ENCODE data around the gene HAPLN2.
A peak's percentile ranks its signal among the peaks of the same experiment; 100 is the strongest.
"Not testable (repeated sequence)": the region's sequence is repeated elsewhere in the genome, so short reads cannot be mapped to it uniquely, and the experiment has no call there.

HAPLN2 gene

DNA sequence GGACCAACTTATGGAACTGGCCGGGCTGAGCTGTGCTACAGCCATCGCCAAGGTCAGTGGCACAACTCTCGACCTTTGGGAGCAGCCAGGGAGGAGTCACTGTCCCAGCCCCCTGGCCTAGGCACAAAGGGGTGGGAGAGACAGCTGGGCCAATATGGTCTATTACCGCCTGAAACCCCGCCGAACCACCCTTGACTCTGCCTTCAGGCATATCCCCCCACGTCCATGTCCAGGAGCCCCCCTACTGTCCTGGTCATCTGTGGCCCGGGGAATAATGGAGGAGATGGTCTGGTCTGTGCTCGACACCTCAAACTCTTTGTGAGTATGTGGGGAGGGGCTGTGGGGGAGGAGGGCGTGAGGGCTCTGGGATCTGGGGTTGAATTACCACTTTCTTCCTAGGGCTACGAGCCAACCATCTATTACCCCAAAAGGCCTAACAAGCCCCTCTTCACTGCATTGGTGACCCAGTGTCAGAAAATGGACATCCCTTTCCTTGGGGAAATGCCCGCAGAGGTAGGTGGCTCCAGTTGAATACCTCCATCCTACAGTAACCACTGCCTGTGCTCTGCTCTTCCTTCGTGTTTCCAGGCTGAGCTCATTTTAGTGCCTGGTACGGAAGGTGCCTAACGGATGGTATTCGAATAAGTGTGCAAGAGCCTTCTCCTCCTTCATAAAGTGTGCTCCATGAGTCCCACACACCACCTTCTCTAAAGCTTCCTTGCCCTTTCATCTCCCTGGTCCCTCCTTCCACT, 26.9 kb upstream of the HAPLN2 start:
- DNase-seq (ENCODE audit: low read depth): peak; percentile 18

- peak; percentile 13 for DNase-seq (ENCODE audit: low read depth)
These were observed 26.1 kb upstream of the HAPLN2 start for GRCh38 chr1:156592910-156593660.

DNA sequence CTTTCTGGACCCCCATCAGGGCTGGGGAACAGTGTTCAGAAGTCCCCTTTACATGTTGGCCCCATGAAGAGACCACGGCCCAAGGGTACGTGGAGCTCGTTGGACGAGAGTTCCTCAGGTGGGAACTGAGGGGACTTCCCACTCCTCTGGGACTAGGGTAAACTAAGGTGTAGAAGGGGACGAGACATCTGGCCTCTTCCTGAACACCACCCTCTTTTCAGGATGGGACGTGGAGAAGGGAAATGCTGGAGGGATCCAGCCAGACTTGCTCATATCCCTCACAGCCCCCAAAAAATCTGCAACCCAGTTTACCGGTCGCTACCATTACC, 25.6 kb upstream of the HAPLN2 start:
- DNase-seq (ENCODE audit: low read depth): no peak

DNA sequence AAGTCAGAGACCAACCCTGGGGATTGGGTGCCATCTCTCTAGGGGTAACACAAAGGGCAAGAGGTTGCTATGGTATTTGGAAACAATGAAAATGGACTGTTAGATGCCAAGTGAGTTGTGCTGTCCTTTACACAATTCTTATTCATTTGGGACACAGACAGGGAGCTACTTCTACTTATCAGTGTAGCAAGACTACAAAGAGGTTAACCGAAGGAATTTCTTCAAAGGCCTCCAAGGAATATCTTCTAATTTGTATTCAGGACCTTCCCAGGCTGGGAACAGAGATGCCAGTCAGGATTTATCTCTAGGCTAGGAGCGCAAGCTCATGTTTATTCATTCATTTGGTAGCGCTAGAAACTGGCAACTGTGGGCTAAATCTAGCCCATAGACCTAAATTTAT, 25.0 kb upstream of the HAPLN2 start:
- no peak for DNase-seq (ENCODE audit: low read depth)

GRCh38 chr1:156595016-156595415, 24.2 kb upstream of the HAPLN2 start:
- DNase-seq (ENCODE audit: low read depth): no peak

DNA sequence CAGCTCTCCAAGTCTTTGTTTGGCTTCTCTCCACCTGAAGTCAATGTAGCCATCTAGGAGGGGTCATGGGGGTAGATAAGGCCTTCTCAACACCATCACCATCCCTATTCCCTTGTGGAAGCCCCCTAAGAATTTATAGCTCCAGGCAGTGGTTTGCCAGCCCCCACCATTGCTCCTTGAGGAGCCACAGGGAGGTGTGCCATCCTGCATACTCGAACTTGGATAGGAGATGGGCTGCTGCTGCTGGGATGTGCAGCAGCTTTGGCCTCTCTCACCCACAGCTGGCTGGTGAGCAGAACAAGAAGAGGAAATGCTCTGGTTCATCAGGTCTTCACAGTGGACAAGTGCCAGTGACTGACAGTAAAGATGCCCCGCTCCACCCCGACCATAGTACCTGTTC, 22.8 kb upstream of the HAPLN2 start:
- DNase-seq (ENCODE audit: low read depth): no peak

DNA sequence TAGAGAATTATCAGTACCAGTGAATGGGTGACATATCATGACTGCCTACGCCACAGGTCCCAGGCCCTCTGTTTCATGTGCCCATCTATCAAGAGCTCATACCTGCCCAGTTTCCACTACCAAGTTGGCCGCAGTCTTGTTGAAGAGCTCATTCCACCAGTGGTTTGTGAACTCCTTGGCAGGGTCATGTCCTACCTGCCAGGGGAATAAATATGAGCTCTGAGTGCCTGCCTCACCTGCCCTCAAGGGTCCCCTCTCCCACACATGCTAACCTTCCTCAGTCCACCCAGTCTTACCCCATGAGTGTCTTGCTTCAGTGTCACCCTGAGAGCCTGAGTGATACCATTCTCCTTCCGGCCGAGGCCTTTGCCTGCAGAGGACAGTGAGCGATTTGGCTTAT, 21.1 kb upstream of the HAPLN2 start:
- DNase-seq (ENCODE audit: low read depth): no peak

DNA sequence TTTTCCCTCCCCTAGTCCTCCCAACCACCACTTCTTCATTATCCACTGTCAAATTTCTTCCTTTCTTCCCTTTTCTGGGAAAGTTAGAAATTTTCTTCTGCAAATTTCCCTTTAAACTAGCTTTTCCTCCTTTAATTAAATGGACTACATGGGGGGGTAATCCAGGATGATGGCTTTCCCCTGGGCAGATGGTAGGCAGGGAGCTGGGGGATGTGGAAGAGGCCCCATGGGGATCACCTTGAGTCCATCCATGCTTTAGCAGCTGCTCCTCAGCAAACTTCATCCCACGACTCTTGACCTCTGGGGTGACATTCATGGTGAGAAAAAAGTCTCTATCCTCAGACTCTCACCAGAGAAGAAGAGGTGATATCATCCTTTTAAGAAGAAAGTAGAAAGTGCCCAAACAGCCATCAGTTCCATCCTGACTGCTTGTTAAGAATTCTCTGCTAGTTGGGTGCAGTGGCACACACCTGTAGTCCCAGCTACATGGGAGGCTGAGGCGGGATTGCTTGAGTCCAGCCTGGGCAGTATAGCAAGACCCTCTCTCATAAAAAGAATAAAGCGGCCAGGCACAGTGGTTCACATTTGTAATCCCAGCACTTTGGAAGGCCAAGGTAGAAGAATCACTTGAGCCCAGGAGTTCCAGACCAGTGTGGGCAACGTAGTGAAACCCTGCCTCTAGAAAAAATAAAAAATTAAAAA, 20.3 kb upstream of the HAPLN2 start:
- DNase-seq (ENCODE audit: low read depth): no peak

- peak; percentile 56 for DNase-seq (ENCODE audit: low read depth)
These were observed 19.4 kb upstream of the HAPLN2 start for GRCh38 chr1:156599811-156600210.

DNA sequence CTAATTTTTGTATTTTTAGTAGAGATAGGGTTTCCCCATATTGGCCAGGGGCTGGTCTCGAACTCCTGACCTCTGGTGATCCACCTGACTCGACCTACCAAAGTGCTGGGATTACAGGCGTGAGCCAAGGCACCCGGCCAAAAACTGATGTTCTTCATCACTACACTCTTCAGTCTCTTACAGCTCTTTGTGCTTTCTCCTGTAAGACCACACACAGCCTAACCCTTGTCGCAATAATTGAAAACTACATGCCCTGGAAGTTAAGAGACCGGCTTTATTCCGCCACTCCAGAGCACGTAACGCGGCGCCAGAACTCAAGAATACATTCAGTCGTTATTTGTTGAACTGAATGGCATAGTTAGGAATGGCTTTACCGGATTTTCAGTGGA, 18.5 kb upstream of the HAPLN2 start:
- peak; percentile 38 for DNase-seq (ENCODE audit: low read depth)

DNA sequence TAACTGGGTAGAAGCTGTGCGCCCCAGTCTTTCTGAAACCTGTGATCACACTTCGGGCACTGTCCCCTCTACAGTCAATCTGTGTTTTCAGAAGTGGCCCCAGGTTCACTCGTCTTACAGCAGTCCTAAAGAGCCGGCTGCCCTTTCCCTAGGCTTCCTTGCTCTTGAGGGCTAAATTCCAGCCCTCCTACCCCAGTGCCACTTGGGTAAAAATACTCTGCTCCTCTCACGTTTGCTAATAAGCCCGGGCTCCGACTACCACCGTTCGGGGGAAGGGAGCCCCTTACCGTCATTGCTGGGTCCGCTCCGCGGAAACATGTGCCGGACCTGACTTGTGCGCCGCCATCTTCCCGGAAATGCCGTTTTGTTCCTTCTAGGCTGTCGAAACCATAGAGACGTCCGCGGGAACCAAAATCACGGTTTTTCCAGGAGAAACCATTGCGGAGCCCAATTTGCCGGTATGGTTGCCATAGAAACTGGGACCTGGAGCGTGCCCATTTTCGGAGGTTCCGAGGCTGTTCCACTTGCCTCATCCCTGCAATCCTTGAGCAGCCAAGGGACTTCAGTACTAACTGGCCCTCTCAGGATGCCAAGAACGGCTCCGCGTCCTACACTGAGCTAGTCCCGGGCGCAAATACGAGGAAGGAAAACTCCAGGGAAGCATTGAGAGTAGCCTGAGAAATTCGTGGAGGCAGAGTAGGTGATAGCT, 17.9 kb upstream of the HAPLN2 start, which contains the start of gene GPATCH4:
Gene GPATCH4, minus strand, starts transcription at position 358 of the 709 bp plus-strand sequence.
- peak; percentile 95 for DNase-seq (ENCODE audit: low read depth)

DNA sequence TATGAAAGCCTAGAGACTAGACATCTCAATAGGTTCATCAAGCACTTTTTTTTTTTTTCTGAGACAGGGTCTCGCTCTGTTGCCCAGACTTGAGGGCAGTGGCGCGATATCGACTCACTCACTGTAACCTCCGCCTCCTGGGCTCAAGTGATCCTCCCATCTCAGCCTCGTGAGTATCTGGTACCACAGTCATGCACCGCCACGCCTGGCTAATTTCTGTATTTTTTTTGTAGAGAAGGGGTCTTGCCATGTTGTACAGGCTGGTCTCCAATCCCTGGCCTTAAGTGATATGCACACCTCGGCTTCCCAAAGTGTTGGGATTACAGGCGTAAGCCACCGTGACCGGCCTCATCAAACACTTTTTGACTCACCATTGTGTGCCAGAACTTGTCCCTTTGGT, 17.3 kb upstream of the HAPLN2 start:
- DNase-seq (ENCODE audit: low read depth): no peak

DNA sequence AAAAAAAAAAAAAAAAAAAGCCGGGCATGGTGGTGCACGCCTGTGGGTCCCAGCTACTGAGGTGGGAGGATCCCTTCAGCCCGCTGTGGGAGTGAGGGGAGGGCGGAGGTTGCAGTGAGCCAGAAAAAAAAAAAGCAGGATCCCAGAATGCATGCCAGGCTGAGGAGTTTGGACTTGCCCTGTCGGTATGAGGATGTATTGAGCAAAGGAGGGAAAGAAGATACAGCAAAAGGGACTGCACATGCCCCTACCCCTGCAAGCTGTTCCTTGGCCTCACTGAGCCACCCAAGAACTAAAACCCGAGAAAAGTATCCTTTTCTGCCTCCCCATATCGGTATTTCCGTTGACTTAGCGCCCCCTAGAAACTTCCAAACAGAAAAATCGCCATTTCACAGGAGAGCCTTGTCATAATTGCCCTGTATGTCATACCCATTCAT, 16.6 kb upstream of the HAPLN2 start:
- peak; percentile 48 for DNase-seq (ENCODE audit: low read depth)

GRCh38 chr1:156607344-156607743, 11.9 kb upstream of the HAPLN2 start:
- DNase-seq (ENCODE audit: low read depth): not testable (repeated sequence)

GRCh38 chr1:156608036-156608674, 11.1 kb upstream of the HAPLN2 start:
- peak; percentile 82 for DNase-seq (ENCODE audit: low read depth)

DNA sequence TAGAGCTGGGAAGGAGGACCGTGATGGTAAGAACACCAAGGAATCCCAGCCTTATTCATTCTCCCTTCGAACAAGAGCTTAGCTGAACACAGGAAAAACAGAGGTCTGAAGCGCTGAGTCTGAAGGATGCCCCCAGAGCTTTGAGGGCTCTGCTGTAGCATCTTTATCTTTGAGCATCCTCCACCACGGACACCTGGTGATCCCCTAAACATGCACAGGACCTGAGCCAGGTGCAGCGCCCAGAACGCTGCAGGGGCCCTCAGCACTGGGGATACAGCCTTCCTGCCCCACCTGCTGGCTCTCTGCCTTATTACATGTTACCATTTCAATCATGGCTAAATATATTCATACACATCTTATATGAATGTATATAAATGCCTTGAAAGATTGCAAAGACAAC, 10.2 kb upstream of the HAPLN2 start:
- DNase-seq (ENCODE audit: low read depth): peak; percentile 61

DNA sequence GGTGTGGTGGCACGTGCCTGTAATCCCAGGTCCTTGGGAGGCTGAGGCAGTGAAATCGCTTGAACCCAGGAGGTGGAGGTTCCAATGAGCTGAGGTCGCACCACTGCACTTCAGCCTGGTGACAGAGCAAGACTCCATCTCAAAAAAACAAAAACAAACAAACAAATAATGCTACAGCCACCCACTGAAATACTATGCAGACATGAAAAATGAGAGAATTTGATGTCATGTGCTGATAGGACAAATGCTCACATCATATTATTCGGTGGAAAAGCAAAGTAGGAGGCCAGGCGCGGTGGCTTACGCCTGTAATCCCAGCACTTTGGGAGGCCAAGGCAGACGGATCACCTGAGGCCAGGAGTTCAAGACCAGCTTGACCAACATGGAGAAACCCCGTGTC, 9.1 kb upstream of the HAPLN2 start:
- DNase-seq (ENCODE audit: low read depth): not testable (repeated sequence)

- DNase-seq (ENCODE audit: low read depth): no peak
These were observed 6.5 kb upstream of the HAPLN2 start for GRCh38 chr1:156612666-156613065.

DNA sequence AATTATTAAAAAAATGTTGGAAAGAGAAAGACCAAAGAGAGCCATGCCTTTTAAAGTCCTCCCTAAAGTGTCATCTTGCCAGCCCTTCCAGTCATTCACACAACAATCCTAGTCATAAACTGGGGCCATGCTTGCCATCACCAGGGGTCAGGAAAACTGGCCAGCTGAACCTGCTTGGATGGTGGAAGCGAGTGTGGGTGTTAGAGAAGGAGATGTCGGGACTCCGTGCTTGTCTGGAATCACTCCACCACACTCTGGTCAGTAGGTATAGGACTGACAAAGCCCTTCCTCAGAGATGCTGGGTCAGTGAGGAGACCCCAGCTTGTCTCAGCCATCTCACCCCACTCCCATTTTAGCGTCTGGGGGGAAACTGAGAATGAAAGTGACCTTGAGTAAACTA, 3.3 kb upstream of the HAPLN2 start:
- no peak for DNase-seq (ENCODE audit: low read depth)

DNA sequence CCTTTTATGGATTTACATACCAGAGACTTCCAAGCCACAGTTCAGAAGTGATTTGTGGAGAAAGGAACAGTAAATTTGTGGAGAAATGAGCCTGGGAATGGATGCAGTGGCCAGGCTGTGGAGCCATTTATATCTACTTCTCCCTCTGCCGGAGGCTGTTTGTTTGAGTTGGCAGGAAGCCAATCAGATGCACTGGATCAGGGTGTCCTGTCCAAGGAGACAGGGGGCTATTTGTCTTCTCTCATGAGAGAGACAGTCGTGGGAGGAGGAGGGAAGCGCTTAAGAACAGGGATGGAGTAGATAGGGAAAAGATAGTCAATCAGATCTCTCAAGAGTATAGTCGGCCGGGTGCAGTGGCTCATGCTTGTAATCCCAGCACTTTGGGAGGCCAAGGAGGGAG, 2.8 kb upstream of the HAPLN2 start:
- DNase-seq (ENCODE audit: low read depth): peak; percentile 37

DNA sequence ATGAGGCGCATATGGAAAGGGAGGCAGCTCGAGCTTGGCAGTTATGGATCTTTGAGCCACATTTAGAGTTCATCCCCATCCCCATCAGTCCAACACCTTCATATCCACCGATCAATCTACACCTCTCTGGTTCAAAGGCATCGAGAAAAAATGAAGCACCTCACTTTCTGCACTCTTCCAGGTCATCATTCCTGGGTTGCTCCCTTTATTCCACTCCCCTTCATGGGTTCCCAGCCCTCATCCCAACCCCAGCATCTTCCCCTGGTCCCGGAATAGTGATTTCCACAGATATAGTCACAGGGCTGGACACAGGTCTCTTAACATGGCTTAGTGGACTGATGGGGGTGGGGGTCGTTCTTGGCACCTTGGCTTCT, 354 bp downstream of the HAPLN2 start:
- no peak for DNase-seq (ENCODE audit: low read depth)

Measured in ELR (cell line).